Islet of Langerhans (tissue), 1 donor: Measurements from ENCODE around the gene ST6GALNAC1.

Source experiments
- FAIRE-seq: peaks from one replicate; lab custom pipeline; 2011; peaks lifted over from hg19 to GRCh38; lab: Jason Lieb, UNC

The ST6GALNAC1 gene

DNA sequence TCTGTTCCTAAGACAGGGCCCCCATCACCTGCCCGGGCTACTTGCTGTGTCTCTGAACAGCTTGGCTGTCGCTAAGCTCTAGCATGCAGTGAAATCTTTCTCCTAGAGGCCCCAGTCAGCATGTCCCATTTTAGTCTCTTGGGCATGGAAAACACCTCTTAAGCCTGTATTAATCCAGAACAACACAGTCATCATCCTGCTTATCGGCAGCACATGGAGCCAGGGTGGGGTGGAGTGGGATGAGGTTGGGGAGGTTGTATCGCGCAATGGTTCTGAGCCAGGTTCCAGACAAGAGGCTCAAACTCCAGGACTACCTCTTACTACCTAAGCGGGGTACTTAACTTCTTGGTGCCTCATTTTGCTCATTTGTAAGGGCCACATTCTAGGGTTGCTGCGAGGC lies 65.7 kb downstream of the ST6GALNAC1 start:
- no peak for FAIRE-seq

- FAIRE-seq = no peak
Observed at GRCh38 chr17:76576189-76576588, 67.4 kb downstream of the ST6GALNAC1 start.

- FAIRE-seq = no peak
Observed at GRCh38 chr17:76575570-76575969, 68.0 kb downstream of the ST6GALNAC1 start.
